Endothelial cell of umbilical vein (primary cell): ENCODE results near the gene EOLA1. TPM values are rescaled to one million over a fixed set of nuclear protein-coding genes. Genes with fewer than 3 reads are reported as not detected.

Experiments
- BruUV-seq: library from RNA; stranded (reverse); fragments of 400-500 nt; replicated peaks from 2 replicates; lab custom pipeline; 2021; lab: Mats Ljungman, UMichigan
- CTCF ChIA-PET: fragments of 300-600, 350-600 bp; sonication (Branson Sonifier 250); formaldehyde crosslinking; loops from one replicate; lab custom pipeline; 2021; ENCODE audit warnings: antibody characterized with exemption, inconsistent platforms; lab: Charles Lee
- POLR2A ChIA-PET: fragments of 300-600, 350-600 bp; sonication (Branson Sonifier 250); formaldehyde crosslinking; loops from one replicate; lab custom pipeline; 2021; ENCODE audit warnings: antibody characterized with exemption, inconsistent platforms; lab: Charles Lee
- DNase-seq: peaks from one replicate; pipeline ENCODE4 v3.0.0-alpha.2; 2011; ENCODE audit warnings: low read depth, low spot score
- FAIRE-seq: peaks from 2 replicates; lab custom pipeline; 2011; peaks lifted over from hg19 to GRCh38; lab: Jason Lieb, UNC
- H2AFZ ChIP-seq: 2 replicates; pipeline ENCODE4 v1.6.0; 2012; ENCODE audit warnings: low read depth, low read length, control low read depth, inconsistent platforms
- H3K27ac ChIP-seq: 2 replicates; pipeline ENCODE4 v1.5.1; 2011; ENCODE audit warnings: low read depth, mild to moderate bottlenecking, control low read depth, low read length, moderate library complexity; ENCODE audit not compliant: insufficient read depth
- H3K27me3 ChIP-seq, 2 experiments: 2 replicates each; pipeline versions ENCODE4 v1.6.0 to v1.6.1; 2011; ENCODE audit warnings: low read length in 2 of 2, mixed read lengths in 1 of 2; ENCODE audit not compliant: control insufficient read depth in 2 of 2, insufficient read depth in 2 of 2
- H3K36me3 ChIP-seq, 2 experiments: 2 replicates in 1 of 2; 3 replicates in 1 of 2; pipeline ENCODE4 v1.5.1; 2011; ENCODE audit warnings: low read length in 2 of 2, mild to moderate bottlenecking in 1 of 2, moderate library complexity in 1 of 2; ENCODE audit not compliant: control insufficient read depth in 2 of 2, insufficient read depth in 2 of 2; ENCODE audit errors: extremely low read depth in 1 of 2
- H3K4me1 ChIP-seq: 3 replicates; pipeline ENCODE4 v1.5.1; 2011; ENCODE audit warnings: mild to moderate bottlenecking, low read length; ENCODE audit not compliant: control insufficient read depth, insufficient read depth; ENCODE audit errors: extremely low read depth
- H3K4me2 ChIP-seq: 2 replicates; pipeline ENCODE4 v1.6.1; 2011; ENCODE audit warnings: low read length, control low read depth, mixed read lengths; ENCODE audit not compliant: insufficient read depth
- H3K4me3 ChIP-seq, 3 experiments: fragments of 200-600 bp in 1 of 3; sonication (generic), shearing (Covaris generic) in 1 of 3; replicated peaks in 1 of 3; 2 replicates each; pipeline ENCODE4 v1.5.1; 2011 to 2016; ENCODE audit warnings: control low read depth in 3 of 3, low read length in 3 of 3, mild to moderate bottlenecking in 2 of 3, inconsistent platforms in 1 of 3, low read depth in 1 of 3, moderate library complexity in 1 of 3; ENCODE audit not compliant: insufficient read depth in 1 of 3
- H3K79me2 ChIP-seq: 2 replicates; pipeline ENCODE4 v1.6.0; 2012; ENCODE audit warnings: low read length, inconsistent platforms; ENCODE audit not compliant: control insufficient read depth, insufficient read depth
- H3K9ac ChIP-seq: replicated peaks from 2 replicates; pipeline ENCODE3; 2011; ENCODE audit warnings: low read length, control low read depth; ENCODE audit not compliant: insufficient read depth; ENCODE audit errors: extremely low read depth
- H3K9me1 ChIP-seq: replicated peaks from 3 replicates; pipeline ENCODE4 v1.6.0; 2011; ENCODE audit warnings: mild to moderate bottlenecking, low read length; ENCODE audit not compliant: control insufficient read depth, insufficient read depth; ENCODE audit errors: extremely low read depth
- H3K9me3 ChIP-seq: replicated peaks from 2 replicates; pipeline ENCODE4 v1.5.1; 2012; ENCODE audit warnings: low read length, inconsistent platforms; ENCODE audit not compliant: control insufficient read depth, insufficient read depth
- H4K20me1 ChIP-seq: replicated peaks from 2 replicates; pipeline ENCODE3; 2011; ENCODE audit warnings: mild to moderate bottlenecking, low read length; ENCODE audit not compliant: control insufficient read depth, insufficient read depth; ENCODE audit errors: extremely low read depth
- EZH2 ChIP-seq: IDR thresholded peaks from 2 replicates; pipeline ENCODE4 v1.6.1; 2012; ENCODE audit warnings: borderline replicate concordance, low read depth, mild to moderate bottlenecking, moderate library complexity, low read length, inconsistent platforms; ENCODE audit not compliant: severe bottlenecking
- FOS ChIP-seq: IDR thresholded peaks from 2 replicates; pipeline ENCODE4 v1.6.1; 2011; ENCODE audit warnings: mild to moderate bottlenecking, low read length, moderate library complexity, borderline replicate concordance; ENCODE audit not compliant: insufficient read depth
- GATA2 ChIP-seq: IDR thresholded peaks from 2 replicates; pipeline ENCODE4 v1.7.0; 2011; ENCODE audit warnings: low read depth, mild to moderate bottlenecking, moderate library complexity, mixed read lengths, low read length; ENCODE audit not compliant: insufficient read length, insufficient read depth
- JUN ChIP-seq: IDR thresholded peaks from 2 replicates; pipeline ENCODE4 v1.6.1; 2011; ENCODE audit warnings: borderline replicate concordance, low read depth; ENCODE audit not compliant: insufficient read length, insufficient read depth
- MYC ChIP-seq: IDR thresholded peaks from one replicate; pipeline ENCODE4 v1.6.1; 2011; ENCODE audit warnings: mild to moderate bottlenecking, low read depth, low read length
- POLR2A ChIP-seq: IDR thresholded peaks from 2 replicates; pipeline ENCODE4 v1.6.1; 2012; ENCODE audit warnings: low read depth, mild to moderate bottlenecking, control low read depth, low read length
- POLR2AphosphoS5 ChIP-seq: IDR thresholded peaks from 2 replicates; pipeline ENCODE4 v1.6.1; 2012; ENCODE audit warnings: low read depth, mild to moderate bottlenecking, control low read depth, low read length, moderate library complexity; ENCODE audit not compliant: insufficient read depth
- dilution Hi-C: fragments of 300-500 bp; cut with MboI; formaldehyde crosslinking; loops from one replicate; pipeline ENCODE4 v1.15.0; 2019; ENCODE audit warnings: low sequenced_read_pairs; ENCODE audit not compliant: extremely low pct_ligation_motif_present
- intact Hi-C: fragments of 100-400 bp; cut with micrococcal nuclease; formaldehyde crosslinking; loops from one replicate; pipeline ENCODE4 v1.10.0; 2022
- polyA plus RNA-seq, 4 experiments: library from polyadenylated mRNA; depleted of rRNA in 3 of 4; stranded (reverse) in 3 of 4; unstranded in 1 of 4; fragments of >200 nt; gene quantifications; 2 replicates each; pipeline versions ENCODE4 v1.2.1 to v1.2.3, GENCODE V29; 2011 to 2012; ENCODE audit warnings: missing spikeins in 1 of 4
- total RNA-seq: library from RNA; stranded (reverse); gene quantifications from 2 replicates; pipeline ENCODE4 v1.2.3, GENCODE V29; 2021
- TF ChIP-seq, protein P1 (sequence below): IDR thresholded peaks from 2 replicates; pipeline ENCODE4 v1.6.1; 2011; ENCODE audit not compliant: insufficient read depth, insufficient read length
- TF ChIP-seq, protein P2 (sequence below), 2 donors: IDR thresholded peaks; 1 replicate in 1 of 2; 2 replicates in 1 of 2; pipeline ENCODE4 v1.5.1; 2011; ENCODE audit warnings: low read length in 2 of 2, mild to moderate bottlenecking in 2 of 2, moderate library complexity in 2 of 2, control low read depth in 1 of 2, inconsistent platforms in 1 of 2, low read depth in 1 of 2; ENCODE audit not compliant: insufficient read depth in 1 of 2; ENCODE audit errors: extremely low read depth in 1 of 2

The EOLA1 gene
- total and polyA plus RNA-seq, 2 donors (not counting 3 experiments of a cell fraction or from before 2014, with no cell fraction given), result 12.5 to 24.6 TPM

DNA sequence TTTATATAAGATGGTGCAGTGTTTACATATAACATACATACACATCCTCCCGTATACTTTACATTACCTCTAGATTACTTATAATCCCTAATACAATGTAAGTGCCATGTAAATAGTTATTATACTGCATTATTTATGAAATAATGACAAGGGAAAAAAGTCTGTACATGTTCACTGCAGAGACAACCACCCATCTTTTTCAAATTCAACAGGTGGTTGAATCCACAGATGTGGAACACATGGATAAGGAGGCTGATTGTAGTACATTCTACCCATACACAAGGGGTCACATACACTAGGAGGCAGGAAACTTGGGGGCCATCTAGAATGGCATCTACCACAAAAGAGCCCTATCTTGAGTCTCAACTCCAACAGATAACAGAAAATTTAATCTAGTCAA is 32.3 kb upstream of the EOLA1 start:
- peaks cover 18% of the 10 kb centered on the region for H3K4me1 ChIP-seq
- no peak overlapping the region for H2AFZ ChIP-seq
- TF ChIP-seq, protein P1, sequence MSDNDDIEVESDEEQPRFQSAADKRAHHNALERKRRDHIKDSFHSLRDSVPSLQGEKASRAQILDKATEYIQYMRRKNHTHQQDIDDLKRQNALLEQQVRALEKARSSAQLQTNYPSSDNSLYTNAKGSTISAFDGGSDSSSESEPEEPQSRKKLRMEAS, result no peak
- TF ChIP-seq POLR2A (no peak), FOS (no peak), MYC (no peak), EZH2 (no peak), POLR2AphosphoS5 (no peak), GATA2 (no peak)
- peaks cover 0 to 2% of the 10 kb centered on the region in 2 experiments for H3K27me3 ChIP-seq
- no peak overlapping the region for H3K27ac ChIP-seq
- no peaks in the 10 kb centered on the region for H4K20me1 ChIP-seq
- no peaks in the 10 kb centered on the region for H3K36me3 ChIP-seq
- H3K9me3 ChIP-seq, result no peaks in the 10 kb centered on the region
- FAIRE-seq, result no peak
- intact Hi-C loops, result loop anchor here (10.0 kb wide), 1 partner anchor 426 kb away; the partner anchor contains the start of gene EOLA2
- no peaks in the 10 kb centered on the region for H3K9me1 ChIP-seq
- BruUV-seq, result no TSS peak
- no peak overlapping the region for H3K4me2 ChIP-seq
- peaks cover 6% of the 10 kb centered on the region for H3K79me2 ChIP-seq
- POLR2A ChIA-PET, result no interaction called here
- CTCF ChIA-PET, result interaction anchor here (1.2 kb wide), 1 partner anchor 32 kb away, joined by 3 read pairs; no protein-coding TSS in a partner anchor
- H3K9ac ChIP-seq, result no peak overlapping the region
- dilution Hi-C loops, result no loop called here
- no peak for DNase-seq
- H3K4me3 ChIP-seq, result no peak overlapping the region

DNA sequence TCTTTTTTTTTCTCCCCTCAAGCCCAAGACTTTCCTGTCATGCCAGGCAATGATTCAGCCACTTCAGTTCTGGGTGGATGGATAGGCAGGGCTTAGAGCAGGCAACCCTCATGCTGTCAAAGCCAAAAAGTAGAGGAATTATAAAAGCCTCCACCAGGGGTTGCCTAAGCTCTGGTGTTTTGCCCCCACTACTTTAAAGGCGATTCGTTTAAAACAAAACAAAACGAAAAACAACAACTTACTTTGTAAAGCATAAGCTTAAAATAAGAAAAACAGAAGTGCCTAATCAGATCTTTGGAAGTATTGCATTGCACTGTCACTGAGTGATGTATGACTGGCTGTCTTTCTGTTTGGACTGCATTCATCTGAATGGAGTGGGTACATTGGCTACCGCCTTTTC is 30.4 kb upstream of the EOLA1 start:
- dilution Hi-C loops, result no loop called here
- Histone ChIP-seq H3K36me3 (no peaks in the 10 kb centered on the region), H3K4me3 (no peak overlapping the region), H3K4me2 (no peak overlapping the region), H3K27ac (no peak overlapping the region), H4K20me1 (no peaks in the 10 kb centered on the region), H3K27me3 (peaks cover 0 to 2% of the 10 kb centered on the region in 2 experiments), H3K4me1 (peaks cover 25% of the 10 kb centered on the region), H3K9ac (no peak overlapping the region), H3K9me3 (no peaks in the 10 kb centered on the region), H3K79me2 (no peaks in the 10 kb centered on the region), H3K9me1 (no peaks in the 10 kb centered on the region), H2AFZ (no peak overlapping the region)
- intact Hi-C loops, result no loop called here
- POLR2A ChIA-PET, result no interaction called here
- FAIRE-seq, result no peak
- BruUV-seq, result no TSS peak
- DNase-seq, result peak; percentile 5
- CTCF ChIA-PET, result interaction anchor here (1.1 kb wide), 1 partner anchor 17 kb away, joined by 3 read pairs; no protein-coding TSS in a partner anchor
- no peak for TF ChIP-seq POLR2A
- TF ChIP-seq JUN, result no peak
- TF ChIP-seq, protein P2, sequence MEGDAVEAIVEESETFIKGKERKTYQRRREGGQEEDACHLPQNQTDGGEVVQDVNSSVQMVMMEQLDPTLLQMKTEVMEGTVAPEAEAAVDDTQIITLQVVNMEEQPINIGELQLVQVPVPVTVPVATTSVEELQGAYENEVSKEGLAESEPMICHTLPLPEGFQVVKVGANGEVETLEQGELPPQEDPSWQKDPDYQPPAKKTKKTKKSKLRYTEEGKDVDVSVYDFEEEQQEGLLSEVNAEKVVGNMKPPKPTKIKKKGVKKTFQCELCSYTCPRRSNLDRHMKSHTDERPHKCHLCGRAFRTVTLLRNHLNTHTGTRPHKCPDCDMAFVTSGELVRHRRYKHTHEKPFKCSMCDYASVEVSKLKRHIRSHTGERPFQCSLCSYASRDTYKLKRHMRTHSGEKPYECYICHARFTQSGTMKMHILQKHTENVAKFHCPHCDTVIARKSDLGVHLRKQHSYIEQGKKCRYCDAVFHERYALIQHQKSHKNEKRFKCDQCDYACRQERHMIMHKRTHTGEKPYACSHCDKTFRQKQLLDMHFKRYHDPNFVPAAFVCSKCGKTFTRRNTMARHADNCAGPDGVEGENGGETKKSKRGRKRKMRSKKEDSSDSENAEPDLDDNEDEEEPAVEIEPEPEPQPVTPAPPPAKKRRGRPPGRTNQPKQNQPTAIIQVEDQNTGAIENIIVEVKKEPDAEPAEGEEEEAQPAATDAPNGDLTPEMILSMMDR (IDR thresholded peaks at IDR 0.05; ENCODE audit: extremely low read depth in 1 of 2, insufficient read depth in 1 of 2, low read depth in 1 of 2, low read length in 2 of 2), result peak in 1 of 2 donors; percentile 28
- no peak for TF ChIP-seq POLR2AphosphoS5
